Endothelial cell of umbilical vein (primary cell): ENCODE measurements around the gene CENPU.

Experiments used
- EZH2 ChIP-seq: IDR thresholded peaks from 2 replicates; pipeline ENCODE4 v1.6.1; 2012; ENCODE audit warnings: borderline replicate concordance, low read depth, mild to moderate bottlenecking, moderate library complexity, low read length, inconsistent platforms; ENCODE audit not compliant: severe bottlenecking
- JUN ChIP-seq: IDR thresholded peaks from 2 replicates; pipeline ENCODE4 v1.6.1; 2011; ENCODE audit warnings: borderline replicate concordance, low read depth; ENCODE audit not compliant: insufficient read length, insufficient read depth
- MAX ChIP-seq: IDR thresholded peaks from 2 replicates; pipeline ENCODE4 v1.6.1; 2011; ENCODE audit not compliant: insufficient read depth, insufficient read length
- MYC ChIP-seq: IDR thresholded peaks from one replicate; pipeline ENCODE4 v1.6.1; 2011; ENCODE audit warnings: mild to moderate bottlenecking, low read depth, low read length
- POLR2A ChIP-seq: IDR thresholded peaks from 2 replicates; pipeline ENCODE4 v1.6.1; 2012; ENCODE audit warnings: low read depth, mild to moderate bottlenecking, control low read depth, low read length
- POLR2AphosphoS5 ChIP-seq: IDR thresholded peaks from 2 replicates; pipeline ENCODE4 v1.6.1; 2012; ENCODE audit warnings: low read depth, mild to moderate bottlenecking, control low read depth, low read length, moderate library complexity; ENCODE audit not compliant: insufficient read depth
- TF ChIP-seq, protein P1 (sequence below), 2 donors: IDR thresholded peaks; 1 replicate in 1 of 2; 2 replicates in 1 of 2; pipeline ENCODE4 v1.5.1; 2011; ENCODE audit warnings: low read length in 2 of 2, mild to moderate bottlenecking in 2 of 2, moderate library complexity in 2 of 2, control low read depth in 1 of 2, inconsistent platforms in 1 of 2, low read depth in 1 of 2; ENCODE audit not compliant: insufficient read depth in 1 of 2; ENCODE audit errors: extremely low read depth in 1 of 2

- TF ChIP-seq, protein P1, sequence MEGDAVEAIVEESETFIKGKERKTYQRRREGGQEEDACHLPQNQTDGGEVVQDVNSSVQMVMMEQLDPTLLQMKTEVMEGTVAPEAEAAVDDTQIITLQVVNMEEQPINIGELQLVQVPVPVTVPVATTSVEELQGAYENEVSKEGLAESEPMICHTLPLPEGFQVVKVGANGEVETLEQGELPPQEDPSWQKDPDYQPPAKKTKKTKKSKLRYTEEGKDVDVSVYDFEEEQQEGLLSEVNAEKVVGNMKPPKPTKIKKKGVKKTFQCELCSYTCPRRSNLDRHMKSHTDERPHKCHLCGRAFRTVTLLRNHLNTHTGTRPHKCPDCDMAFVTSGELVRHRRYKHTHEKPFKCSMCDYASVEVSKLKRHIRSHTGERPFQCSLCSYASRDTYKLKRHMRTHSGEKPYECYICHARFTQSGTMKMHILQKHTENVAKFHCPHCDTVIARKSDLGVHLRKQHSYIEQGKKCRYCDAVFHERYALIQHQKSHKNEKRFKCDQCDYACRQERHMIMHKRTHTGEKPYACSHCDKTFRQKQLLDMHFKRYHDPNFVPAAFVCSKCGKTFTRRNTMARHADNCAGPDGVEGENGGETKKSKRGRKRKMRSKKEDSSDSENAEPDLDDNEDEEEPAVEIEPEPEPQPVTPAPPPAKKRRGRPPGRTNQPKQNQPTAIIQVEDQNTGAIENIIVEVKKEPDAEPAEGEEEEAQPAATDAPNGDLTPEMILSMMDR (IDR thresholded peaks at IDR 0.05; ENCODE audit: extremely low read depth in 1 of 2, insufficient read depth in 1 of 2, low read depth in 1 of 2, low read length in 2 of 2), result no peak
- TF ChIP-seq MYC (no peak), POLR2AphosphoS5 (no peak), POLR2A (no peak), EZH2 (no peak), JUN (no peak), MAX (no peak)
These were observed 18.4 kb downstream of the CENPU start for GRCh38 chr4:184715526-184715925.
